Stimulated activated naive CD8-positive, alpha-beta T cell treated with anti-CD3 and anti-CD28 coated beads, Interleukin-15, amount 100 ng/mL, for 72 hours (primary cell): ENCODE measurements around the gene COQ8A.
A peak's percentile ranks its signal among the peaks of the same experiment; 100 is the strongest.

ENCODE experiments used
- ATAC-seq: fragments of 150-1000 bp; cut with Tn5 transposase; 2 replicates; pipeline ENCODE4 v1.10.0; 2021; ENCODE audit warnings: mild to moderate bottlenecking, moderate library complexity
- DNase-seq, 2 donors: peaks; one replicate each; pipeline ENCODE4 v3.0.0; 2021 to 2022
- H3K27ac Mint-ChIP-seq, 2 donors: one replicate each; pipeline ENCODE4 v1.8.0; 2022; ENCODE audit warnings: mild to moderate bottlenecking in 2 of 2, mixed read lengths in 2 of 2, moderate library complexity in 2 of 2
- H3K27me3 Mint-ChIP-seq: one replicate; pipeline ENCODE4 v1.8.0; 2022; ENCODE audit warnings: mixed read lengths
- H3K4me1 Mint-ChIP-seq: one replicate; pipeline ENCODE4 v1.8.0; 2022; ENCODE audit warnings: mild to moderate bottlenecking, mixed read lengths
- H3K4me3 Mint-ChIP-seq, 2 donors: one replicate each; pipeline ENCODE4 v1.8.0; 2022; ENCODE audit warnings: mild to moderate bottlenecking in 2 of 2, mixed read lengths in 2 of 2, moderate library complexity in 1 of 2
- H3K9me3 Mint-ChIP-seq, 2 donors: one replicate each; pipeline ENCODE4 v1.8.0; 2022; ENCODE audit warnings: mixed read lengths in 2 of 2

The COQ8A gene

GRCh38 chr1:226943927-226944326 is 3.8 kb downstream of the COQ8A start:
- Mint-ChIP-seq H3K4me3 (no peak overlapping the region), H3K9me3 (peaks cover 0 to 7% of the 10 kb centered on the region in 2 donors), H3K27ac (peak overlapping the region in 1 of 2 donors; percentile 92), H3K4me1 (peaks cover 72% of the 10 kb centered on the region), H3K27me3 (no peaks in the 10 kb centered on the region)
- no peak for ATAC-seq
- DNase-seq = no peak

DNA sequence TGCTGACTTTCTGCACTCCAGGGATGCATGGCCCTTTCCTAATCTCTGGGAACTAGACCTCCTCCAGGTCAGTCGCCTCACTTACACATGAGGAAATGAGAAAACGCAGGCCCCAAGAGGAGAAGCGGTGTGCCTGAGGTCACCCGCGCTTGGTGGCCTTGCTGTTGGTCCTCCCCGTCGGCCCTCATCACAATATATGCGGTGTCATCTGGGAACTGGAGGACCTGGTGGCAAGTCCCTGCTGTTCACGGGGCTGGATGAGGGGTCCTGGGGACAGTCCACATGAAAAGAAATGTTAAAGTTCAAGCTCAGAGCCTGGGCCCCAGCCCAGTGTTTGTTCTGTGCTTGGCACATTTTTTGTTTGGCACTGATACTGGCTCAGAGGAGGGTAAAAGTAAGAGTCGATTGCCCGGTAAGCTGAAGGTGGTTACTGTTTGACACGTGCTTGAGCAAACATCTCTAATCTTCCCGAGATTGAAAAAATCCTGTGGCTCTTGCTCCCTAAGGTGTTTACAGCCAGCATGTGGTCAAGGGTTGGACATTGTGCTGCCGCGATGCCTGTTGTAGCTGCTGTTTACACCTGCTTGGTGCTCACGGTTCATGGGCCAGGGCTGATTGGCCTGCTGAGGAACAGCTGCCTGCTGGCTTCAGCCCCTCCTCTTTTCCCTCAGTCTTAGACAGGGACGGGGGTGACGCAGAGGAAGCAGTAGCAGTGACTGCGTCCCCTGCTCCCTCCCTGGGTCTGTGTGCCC is 5.2 kb downstream of the COQ8A start:
- H3K4me1 Mint-ChIP-seq = peaks cover 80% of the 10 kb centered on the region

DNA sequence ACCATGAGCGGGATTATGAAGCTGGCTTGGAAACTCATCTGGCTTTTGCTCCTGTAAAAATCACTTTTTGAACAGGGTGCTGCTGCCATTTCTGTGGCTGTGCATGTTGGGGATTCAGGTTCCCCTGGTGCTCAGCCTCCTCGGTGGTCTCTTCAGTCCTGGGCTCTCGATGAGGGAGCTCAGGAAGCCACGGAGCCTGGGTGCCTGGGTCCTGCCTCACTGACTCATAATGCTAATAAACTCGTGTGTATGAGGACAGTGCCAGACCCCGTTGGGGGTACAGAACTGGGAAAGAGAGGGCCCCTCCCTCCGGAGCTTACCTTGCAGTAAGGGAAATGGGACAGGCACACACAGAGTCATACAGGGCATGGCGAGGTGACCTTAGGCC is 5.8 kb downstream of the COQ8A start:
- peaks cover 82% of the 10 kb centered on the region for H3K4me1 Mint-ChIP-seq
- no peak overlapping the region for H3K4me3 Mint-ChIP-seq
- no peak for ATAC-seq
- H3K27ac Mint-ChIP-seq = no peak overlapping the region
- H3K27me3 Mint-ChIP-seq = no peaks in the 10 kb centered on the region
- no peak for DNase-seq
- H3K9me3 Mint-ChIP-seq = peaks cover 0 to 7% of the 10 kb centered on the region in 2 donors

More for the DNA sequence above, 5.2 kb downstream of the COQ8A start:
- no peak for DNase-seq
- H3K4me3 Mint-ChIP-seq = no peak overlapping the region
- no peak overlapping the region for H3K27ac Mint-ChIP-seq
- peaks cover 0 to 7% of the 10 kb centered on the region in 2 donors for H3K9me3 Mint-ChIP-seq
- no peak for ATAC-seq
- H3K27me3 Mint-ChIP-seq = no peaks in the 10 kb centered on the region

- peaks cover 82% of the 10 kb centered on the region for H3K4me1 Mint-ChIP-seq
- no peak overlapping the region for H3K4me3 Mint-ChIP-seq
- no peaks in the 10 kb centered on the region for H3K27me3 Mint-ChIP-seq
- no peak overlapping the region for H3K27ac Mint-ChIP-seq
- DNase-seq = no peak
- H3K9me3 Mint-ChIP-seq = peaks cover 0 to 7% of the 10 kb centered on the region in 2 donors
- no peak for ATAC-seq
Measured at GRCh38 chr1:226946285-226946684, 6.2 kb downstream of the COQ8A start.

DNA sequence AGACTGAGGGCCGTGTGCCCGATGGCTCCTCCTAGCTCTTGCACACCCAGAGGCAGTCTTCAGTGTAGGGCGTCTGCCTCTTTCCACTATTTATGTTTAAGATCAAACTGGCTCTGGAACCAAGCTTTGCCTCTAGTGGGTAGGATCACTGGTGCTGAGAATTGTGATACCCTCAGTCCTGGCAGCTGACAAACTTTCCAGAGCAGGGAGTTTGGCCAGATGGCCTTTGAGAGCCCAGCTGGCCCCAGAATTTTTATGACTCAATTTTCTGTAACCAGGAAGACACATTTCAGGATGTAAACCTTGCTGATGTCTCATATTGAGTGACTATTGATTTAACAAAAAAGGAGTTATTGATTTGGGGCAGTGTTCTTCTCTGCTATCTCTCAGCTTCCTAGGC is 6.7 kb downstream of the COQ8A start:
- peaks cover 0 to 7% of the 10 kb centered on the region in 2 donors for H3K9me3 Mint-ChIP-seq
- peaks cover 83% of the 10 kb centered on the region for H3K4me1 Mint-ChIP-seq
- H3K27ac Mint-ChIP-seq = no peak overlapping the region
- no peak overlapping the region for H3K4me3 Mint-ChIP-seq
- no peaks in the 10 kb centered on the region for H3K27me3 Mint-ChIP-seq
- ATAC-seq (no peak), DNase-seq (no peak)

GRCh38 chr1:226948051-226948450 is 8.0 kb downstream of the COQ8A start:
- Mint-ChIP-seq H3K4me3 (no peak overlapping the region), H3K9me3 (peaks cover 0 to 7% of the 10 kb centered on the region in 2 donors), H3K4me1 (peaks cover 73% of the 10 kb centered on the region), H3K27ac (peak overlapping the region in 1 of 2 donors; percentile 46), H3K27me3 (no peaks in the 10 kb centered on the region)
- no peak for DNase-seq
- ATAC-seq = no peak

DNA sequence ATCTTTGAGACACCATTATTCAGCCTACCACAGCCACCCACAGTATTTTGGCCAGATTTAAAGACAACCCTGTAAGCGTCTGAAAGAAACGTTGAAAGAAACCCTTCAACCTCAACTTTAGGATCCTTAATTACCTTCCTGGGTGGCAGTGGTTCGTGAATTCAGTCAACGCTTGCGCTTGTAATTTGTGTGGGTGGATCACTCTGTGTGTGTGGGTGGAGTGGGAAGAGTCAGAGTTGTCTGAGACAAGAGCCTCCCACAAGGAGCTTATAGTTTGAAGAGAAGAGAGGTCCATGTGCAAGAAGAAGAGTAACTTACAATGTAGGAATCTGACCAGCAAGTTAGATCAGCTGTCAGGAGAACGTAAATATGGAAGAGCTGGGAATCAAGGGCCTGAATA is 8.4 kb downstream of the COQ8A start:
- Mint-ChIP-seq H3K27me3 (no peaks in the 10 kb centered on the region), H3K27ac (peak overlapping the region in 1 of 2 donors; percentile 46), H3K9me3 (peaks cover 0 to 7% of the 10 kb centered on the region in 2 donors), H3K4me1 (peaks cover 73% of the 10 kb centered on the region), H3K4me3 (no peak overlapping the region)
- ATAC-seq = no peak
- no peak for DNase-seq

DNA sequence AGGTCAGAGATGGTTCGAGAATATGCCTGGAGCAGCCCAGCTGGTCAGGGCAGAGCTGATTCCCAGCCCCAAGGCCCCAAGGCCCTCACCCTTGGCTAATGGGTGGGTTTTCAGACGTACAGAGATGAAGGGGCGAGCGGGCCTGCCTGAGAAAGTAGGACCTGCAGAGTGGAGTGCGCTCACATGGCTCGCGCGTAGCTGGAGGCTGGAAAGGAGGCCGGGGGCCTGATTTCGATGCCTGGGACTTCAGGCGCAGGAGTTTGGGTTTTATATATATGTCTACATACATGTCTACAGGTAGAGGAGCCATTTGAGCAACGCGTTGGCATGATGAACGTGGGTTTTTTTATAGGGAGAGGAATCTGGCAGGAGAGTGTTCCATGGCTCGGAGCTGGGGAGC is 8.9 kb downstream of the COQ8A start:
- DNase-seq = no peak
- Mint-ChIP-seq H3K27me3 (no peaks in the 10 kb centered on the region), H3K4me3 (no peak overlapping the region), H3K9me3 (peaks cover 0 to 7% of the 10 kb centered on the region in 2 donors), H3K4me1 (peaks cover 68% of the 10 kb centered on the region), H3K27ac (peak overlapping the region in 1 of 2 donors; percentile 77)
- ATAC-seq = no peak

GRCh38 chr1:226949401-226949800 is 9.3 kb downstream of the COQ8A start:
- H3K9me3 Mint-ChIP-seq = peaks cover 0 to 8% of the 10 kb centered on the region in 2 donors
- H3K27me3 Mint-ChIP-seq = no peaks in the 10 kb centered on the region
- no peak overlapping the region for H3K4me3 Mint-ChIP-seq
- ATAC-seq (no peak), DNase-seq (no peak)
- H3K4me1 Mint-ChIP-seq = peaks cover 67% of the 10 kb centered on the region
- H3K27ac Mint-ChIP-seq = no peak overlapping the region

DNA sequence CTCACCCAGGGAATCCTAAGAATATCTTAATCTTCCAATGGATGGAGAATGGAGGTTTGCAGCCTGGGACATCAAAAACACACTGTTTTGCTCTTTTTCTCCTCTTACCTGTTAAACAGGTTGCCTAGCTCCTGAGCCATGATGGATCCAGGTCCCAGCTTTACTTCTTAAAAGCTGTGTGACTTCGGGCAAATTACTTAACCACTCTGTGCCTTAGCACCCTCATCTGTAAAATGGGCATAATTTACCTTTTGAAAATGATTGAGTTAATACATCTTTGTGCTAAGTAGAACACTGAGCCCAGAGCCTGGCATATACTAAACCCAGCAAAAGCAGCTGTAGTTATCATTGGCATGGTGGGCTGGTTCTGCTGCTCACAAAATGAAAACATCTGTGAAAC is 10.2 kb downstream of the COQ8A start:
- DNase-seq = no peak
- ATAC-seq = no peak
- no peak overlapping the region for H3K27ac Mint-ChIP-seq
- peaks cover 67% of the 10 kb centered on the region for H3K4me1 Mint-ChIP-seq
- H3K4me3 Mint-ChIP-seq = no peak overlapping the region
- H3K27me3 Mint-ChIP-seq = no peaks in the 10 kb centered on the region
- peaks cover 0 to 14% of the 10 kb centered on the region in 2 donors for H3K9me3 Mint-ChIP-seq

DNA sequence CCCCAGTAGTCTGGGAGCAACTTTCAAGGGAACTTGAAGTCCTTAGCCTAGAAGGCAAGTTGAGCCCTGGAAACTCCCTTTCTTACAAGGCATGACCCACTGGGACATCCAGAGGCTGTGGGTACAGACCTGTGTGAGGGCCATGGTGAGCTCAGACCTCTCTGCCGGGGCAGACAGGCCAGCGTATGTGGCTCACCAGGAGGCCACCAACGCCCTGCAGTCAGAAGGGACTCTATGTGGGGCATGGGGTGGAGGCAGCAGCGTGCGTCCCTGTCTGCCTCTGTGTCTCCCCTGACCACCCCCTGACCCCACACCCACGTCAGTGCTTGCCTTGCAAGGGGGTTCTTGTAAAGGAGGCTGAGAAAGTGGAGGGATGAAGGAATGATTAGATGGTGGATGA is 10.8 kb downstream of the COQ8A start:
- Mint-ChIP-seq H3K4me3 (no peak overlapping the region), H3K9me3 (peaks cover 0 to 19% of the 10 kb centered on the region in 2 donors), H3K27me3 (no peaks in the 10 kb centered on the region), H3K4me1 (peaks cover 64% of the 10 kb centered on the region), H3K27ac (no peak overlapping the region)
- DNase-seq = no peak
- ATAC-seq = no peak

GRCh38 chr1:226951286-226952117 is 11.4 kb downstream of the COQ8A start:
- no peak overlapping the region for H3K4me3 Mint-ChIP-seq
- H3K27me3 Mint-ChIP-seq = no peaks in the 10 kb centered on the region
- peaks cover 0 to 24% of the 10 kb centered on the region in 2 donors for H3K9me3 Mint-ChIP-seq
- H3K4me1 Mint-ChIP-seq = peaks cover 58% of the 10 kb centered on the region
- DNase-seq (no peak), ATAC-seq (no peak)
- no peak overlapping the region for H3K27ac Mint-ChIP-seq

GRCh38 chr1:226952118-226952441 is 12.0 kb downstream of the COQ8A start:
- DNase-seq (no peak), ATAC-seq (no peak)
- H3K9me3 Mint-ChIP-seq = peaks cover 4 to 30% of the 10 kb centered on the region in 2 donors
- H3K4me3 Mint-ChIP-seq = no peak overlapping the region
- H3K27me3 Mint-ChIP-seq = no peaks in the 10 kb centered on the region
- peaks cover 52% of the 10 kb centered on the region for H3K4me1 Mint-ChIP-seq
- no peak overlapping the region for H3K27ac Mint-ChIP-seq

DNA sequence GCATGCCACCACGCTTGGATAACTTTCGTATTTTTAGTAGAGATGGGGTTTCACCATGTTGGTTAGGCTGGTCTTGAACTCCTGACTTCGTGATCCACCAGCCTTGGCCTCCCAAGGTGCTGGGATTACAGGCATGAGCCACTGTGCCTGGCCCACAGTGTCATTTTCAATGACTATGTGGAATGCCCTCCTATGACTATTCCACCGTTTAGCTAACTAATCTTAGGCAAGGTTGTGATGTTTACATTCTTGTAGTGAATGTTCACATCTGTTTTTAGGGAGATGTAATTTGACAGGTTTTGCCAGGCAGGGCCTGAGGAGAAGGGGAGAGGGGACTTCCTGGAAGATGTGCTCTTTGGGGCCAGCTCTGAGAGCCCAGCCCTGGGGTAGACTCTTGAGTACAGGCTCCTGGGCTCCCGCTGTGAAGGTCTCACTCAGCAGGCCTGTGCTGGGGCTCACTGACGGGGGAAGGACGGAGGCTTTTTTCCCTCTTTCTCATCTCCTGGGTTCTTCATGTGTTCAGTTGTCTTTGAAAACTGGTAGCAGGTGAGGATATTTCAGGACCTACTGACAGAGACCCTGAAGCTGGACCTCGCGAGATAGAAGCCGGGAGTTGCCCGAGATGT is 13.2 kb downstream of the COQ8A start:
- Mint-ChIP-seq H3K27me3 (no peaks in the 10 kb centered on the region), H3K4me1 (peaks cover 56% of the 10 kb centered on the region), H3K27ac (peak overlapping the region in 1 of 2 donors; percentile 42), H3K4me3 (no peak overlapping the region), H3K9me3 (peaks cover 4 to 28% of the 10 kb centered on the region in 2 donors)
- ATAC-seq (no peak), DNase-seq (no peak)

GRCh38 chr1:226954337-226954736 is 14.2 kb downstream of the COQ8A start:
- DNase-seq (no peak), ATAC-seq (no peak)
- peaks cover 56% of the 10 kb centered on the region for H3K4me1 Mint-ChIP-seq
- no peaks in the 10 kb centered on the region for H3K27me3 Mint-ChIP-seq
- H3K27ac Mint-ChIP-seq = no peak overlapping the region
- no peak overlapping the region for H3K4me3 Mint-ChIP-seq
- H3K9me3 Mint-ChIP-seq = peaks cover 4 to 34% of the 10 kb centered on the region in 2 donors

DNA sequence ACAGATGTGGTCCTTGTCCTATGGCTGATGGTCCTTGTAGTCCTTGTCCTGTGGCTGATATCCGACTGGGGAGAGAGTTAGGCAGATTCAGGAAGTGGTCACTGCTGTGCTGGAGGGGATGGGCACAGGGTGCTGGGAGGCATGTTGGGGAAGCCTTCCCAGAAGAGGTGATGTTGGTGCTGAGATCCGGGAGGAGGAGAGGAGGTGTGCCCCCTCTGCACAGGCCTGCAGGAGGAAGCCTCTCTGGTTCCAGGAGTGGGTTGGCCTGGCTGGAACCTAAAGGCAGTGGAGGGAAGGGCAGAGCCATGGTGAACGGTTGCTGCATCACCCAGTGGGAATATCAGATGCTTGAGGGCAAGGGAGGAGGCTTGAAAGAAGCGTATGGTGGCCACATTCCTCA is 14.7 kb downstream of the COQ8A start:
- peaks cover 57% of the 10 kb centered on the region for H3K4me1 Mint-ChIP-seq
- H3K27me3 Mint-ChIP-seq = no peaks in the 10 kb centered on the region
- peak overlapping the region in 1 of 2 donors; percentile 2 for H3K27ac Mint-ChIP-seq

More for the DNA sequence above, 14.7 kb downstream of the COQ8A start:
- H3K4me3 Mint-ChIP-seq = no peak overlapping the region
- H3K9me3 Mint-ChIP-seq = peaks cover 4 to 38% of the 10 kb centered on the region in 2 donors
- ATAC-seq (no peak), DNase-seq (no peak)
